GM04503 (cell line): ENCODE results near the gene ANKRD12.
A peak's percentile ranks its signal among the peaks of the same experiment; 100 is the strongest.

Source experiments
- DNase-seq: peaks from one replicate; pipeline ENCODE4 v3.0.0-alpha.2; 2012; ENCODE audit warnings: low read depth

ANKRD12 gene

GRCh38 chr18:9188359-9189231, 52.0 kb downstream of the ANKRD12 start:
- no peak for DNase-seq

- DNase-seq: no peak
Measured at GRCh38 chr18:9189491-9189890, 52.9 kb downstream of the ANKRD12 start.

- no peak for DNase-seq
Measured at GRCh38 chr18:9191658-9192256, 55.2 kb downstream of the ANKRD12 start.

GRCh38 chr18:9193031-9193430, 56.5 kb downstream of the ANKRD12 start:
- DNase-seq: no peak

- DNase-seq: no peak
Measured at GRCh38 chr18:9196568-9196967, 60.0 kb downstream of the ANKRD12 start.

GRCh38 chr18:9199681-9200080, 63.1 kb downstream of the ANKRD12 start:
- DNase-seq: no peak

GRCh38 chr18:9201224-9201623, 64.6 kb downstream of the ANKRD12 start:
- DNase-seq: no peak

- DNase-seq: no peak
Measured at GRCh38 chr18:9204659-9205058, 68.1 kb downstream of the ANKRD12 start.

GRCh38 chr18:9206421-9206820, 69.8 kb downstream of the ANKRD12 start:
- no peak for DNase-seq

- peak; percentile 14 for DNase-seq
Measured at GRCh38 chr18:9209279-9209678, 72.7 kb downstream of the ANKRD12 start.

- DNase-seq: no peak
Measured at GRCh38 chr18:9210966-9211365, 74.4 kb downstream of the ANKRD12 start.

- DNase-seq: no peak
Measured at GRCh38 chr18:9211955-9212354, 75.4 kb downstream of the ANKRD12 start.

GRCh38 chr18:9215221-9215933, 78.8 kb downstream of the ANKRD12 start:
- no peak for DNase-seq

- no peak for DNase-seq
Measured at GRCh38 chr18:9216459-9216858, 79.9 kb downstream of the ANKRD12 start.

- DNase-seq: no peak
Measured at GRCh38 chr18:9217743-9218451, 81.3 kb downstream of the ANKRD12 start.

GRCh38 chr18:9221040-9221439, 84.5 kb downstream of the ANKRD12 start:
- DNase-seq: no peak

- no peak for DNase-seq
Measured at GRCh38 chr18:9221661-9222060, 85.1 kb downstream of the ANKRD12 start.

- DNase-seq: no peak
Measured at GRCh38 chr18:9223356-9223755, 86.8 kb downstream of the ANKRD12 start.

GRCh38 chr18:9226463-9226862, 89.9 kb downstream of the ANKRD12 start:
- DNase-seq: no peak

GRCh38 chr18:9231852-9232486, 95.4 kb downstream of the ANKRD12 start:
- DNase-seq: no peak

GRCh38 chr18:9232977-9233376, 96.4 kb downstream of the ANKRD12 start:
- no peak for DNase-seq
